ENCODE measurements around the gene SLC5A3. TPM values are rescaled to one million over a fixed set of nuclear protein-coding genes. Genes with fewer than 3 reads are reported as not detected.

Gene SLC5A3
- total RNA-seq, 2 experiments from 2014 or later = 21.1 to 21.9 TPM

GRCh38 chr21:34100790-34101189 is 27.4 kb downstream of the SLC5A3 start:
- no peaks in the 10 kb centered on the region for H3K27me3 Mint-ChIP-seq
- no peak for DNase-seq
- no peak for ATAC-seq
- peaks cover 83% of the 10 kb centered on the region for H3K4me1 Mint-ChIP-seq (ENCODE audit: low read depth)
- intact Hi-C loops (cut with micrococcal nuclease) = no loop called here
- ChIA-PET CTCF (interaction anchor here (0.9 to 2.6 kb wide), 5 partner anchors 9 to 247 kb away, joined by 3 to 16 read pairs (median 5); no protein-coding TSS in a partner anchor), POLR2A (interaction anchor here (1.0 to 1.5 kb wide), 2 partner anchors 27 to 30 kb away, joined by 3 to 4 read pairs; partner anchors contain the start of genes MRPS6 and SLC5A3)
- peaks cover 86% of the 10 kb centered on the region for H3K36me3 Mint-ChIP-seq (ENCODE audit: low read depth)
- no peak overlapping the region for H3K4me3 Mint-ChIP-seq
- no peaks in the 10 kb centered on the region for H3K9me3 Mint-ChIP-seq
- no peak overlapping the region for H3K27ac Mint-ChIP-seq
- TF ChIP-seq, protein P1, sequence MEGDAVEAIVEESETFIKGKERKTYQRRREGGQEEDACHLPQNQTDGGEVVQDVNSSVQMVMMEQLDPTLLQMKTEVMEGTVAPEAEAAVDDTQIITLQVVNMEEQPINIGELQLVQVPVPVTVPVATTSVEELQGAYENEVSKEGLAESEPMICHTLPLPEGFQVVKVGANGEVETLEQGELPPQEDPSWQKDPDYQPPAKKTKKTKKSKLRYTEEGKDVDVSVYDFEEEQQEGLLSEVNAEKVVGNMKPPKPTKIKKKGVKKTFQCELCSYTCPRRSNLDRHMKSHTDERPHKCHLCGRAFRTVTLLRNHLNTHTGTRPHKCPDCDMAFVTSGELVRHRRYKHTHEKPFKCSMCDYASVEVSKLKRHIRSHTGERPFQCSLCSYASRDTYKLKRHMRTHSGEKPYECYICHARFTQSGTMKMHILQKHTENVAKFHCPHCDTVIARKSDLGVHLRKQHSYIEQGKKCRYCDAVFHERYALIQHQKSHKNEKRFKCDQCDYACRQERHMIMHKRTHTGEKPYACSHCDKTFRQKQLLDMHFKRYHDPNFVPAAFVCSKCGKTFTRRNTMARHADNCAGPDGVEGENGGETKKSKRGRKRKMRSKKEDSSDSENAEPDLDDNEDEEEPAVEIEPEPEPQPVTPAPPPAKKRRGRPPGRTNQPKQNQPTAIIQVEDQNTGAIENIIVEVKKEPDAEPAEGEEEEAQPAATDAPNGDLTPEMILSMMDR (IDR thresholded peaks at IDR 0.05) = no peak

DNA sequence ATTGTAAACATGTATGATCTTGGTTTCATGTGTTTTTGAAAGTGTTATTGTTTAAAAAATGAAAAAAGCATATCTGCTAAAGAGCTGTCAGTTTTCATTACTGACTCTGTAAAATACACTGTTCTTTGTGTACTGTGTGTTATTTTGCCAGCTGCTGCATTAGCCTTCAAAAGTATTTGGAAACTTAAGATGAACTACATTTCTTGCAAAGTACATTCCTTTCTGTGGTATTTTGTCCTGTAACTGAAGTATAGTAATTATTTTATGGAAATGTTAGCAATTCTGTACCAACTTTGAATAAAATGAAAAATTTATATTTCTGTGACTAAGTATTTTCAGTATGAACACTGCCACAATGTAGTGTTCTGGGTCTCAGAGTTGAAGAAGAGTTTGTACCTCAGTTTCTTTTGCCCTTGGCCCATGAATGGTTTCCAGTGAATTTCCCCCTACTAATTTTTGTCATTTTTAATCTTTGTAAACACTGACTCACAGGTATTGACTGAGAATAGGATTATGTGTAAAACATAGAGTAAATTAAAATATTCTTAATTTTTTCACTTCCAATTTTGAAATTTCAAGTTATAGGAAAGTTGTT is 32.7 kb downstream of the SLC5A3 start:
- Mint-ChIP-seq H3K4me1 (ENCODE audit: low read depth) (peaks cover 70% of the 10 kb centered on the region), H3K36me3 (ENCODE audit: low read depth) (peaks cover 67% of the 10 kb centered on the region), H3K9me3 (no peaks in the 10 kb centered on the region), H3K27ac (no peak overlapping the region), H3K4me3 (no peak overlapping the region), H3K27me3 (no peaks in the 10 kb centered on the region)
- intact Hi-C loops (cut with micrococcal nuclease) = no loop called here
- TF ChIP-seq, protein P1 (IDR thresholded peaks at IDR 0.05) = no peak
- ChIA-PET POLR2A (interaction anchor here (0.6 kb wide), 1 partner anchor 23 kb away, joined by 3 read pairs; no protein-coding TSS in a partner anchor), CTCF (interaction anchor here (1.4 kb wide), 1 partner anchor 12 kb away, joined by 4 read pairs; no protein-coding TSS in a partner anchor)
- no peak for DNase-seq
- no peak for ATAC-seq

GRCh38 chr21:34107606-34108005 is 34.2 kb downstream of the SLC5A3 start:
- Mint-ChIP-seq H3K4me3 (no peak overlapping the region), H3K27ac (no peak overlapping the region), H3K27me3 (no peaks in the 10 kb centered on the region), H3K4me1 (ENCODE audit: low read depth) (peaks cover 71% of the 10 kb centered on the region), H3K9me3 (no peaks in the 10 kb centered on the region), H3K36me3 (ENCODE audit: low read depth) (peaks cover 66% of the 10 kb centered on the region)
- TF ChIP-seq, protein P1 (IDR thresholded peaks at IDR 0.05) = no peak
- CTCF ChIA-PET = interaction anchor here (0.8 to 1.6 kb wide), 4 partner anchors 8 to 183 kb away, joined by 3 to 5 read pairs (median 4); no protein-coding TSS in a partner anchor
- POLR2A ChIA-PET = interaction anchor here (0.8 kb wide), 1 partner anchor 23 kb away, joined by 3 read pairs; no protein-coding TSS in a partner anchor
- ATAC-seq (no peak), DNase-seq (no peak)
- intact Hi-C loops (cut with micrococcal nuclease) = no loop called here

- peaks cover 70% of the 10 kb centered on the region for H3K4me1 Mint-ChIP-seq (ENCODE audit: low read depth)
- no peak for DNase-seq
- H3K9me3 Mint-ChIP-seq = no peaks in the 10 kb centered on the region
- TF ChIP-seq, protein P1 (IDR thresholded peaks at IDR 0.05) = no peak
- no peaks in the 10 kb centered on the region for H3K27me3 Mint-ChIP-seq
- POLR2A ChIA-PET = interaction anchor here (0.6 kb wide), 1 partner anchor 738 kb away, joined by 3 read pairs; no protein-coding TSS in a partner anchor
- intact Hi-C loops (cut with micrococcal nuclease) = no loop called here
- CTCF ChIA-PET = interaction anchor here (1.0 to 1.6 kb wide), 7 partner anchors 9 to 186 kb away, joined by 3 to 6 read pairs (median 3); no protein-coding TSS in a partner anchor
- H3K36me3 Mint-ChIP-seq (ENCODE audit: low read depth) = peaks cover 59% of the 10 kb centered on the region
- no peak for ATAC-seq
- H3K27ac Mint-ChIP-seq = no peak overlapping the region
- H3K4me3 Mint-ChIP-seq = no peak overlapping the region
Measured at GRCh38 chr21:34109075-34109474, 35.7 kb downstream of the SLC5A3 start.

- Mint-ChIP-seq H3K36me3 (ENCODE audit: low read depth) (peaks cover 62% of the 10 kb centered on the region), H3K9me3 (no peaks in the 10 kb centered on the region), H3K4me1 (ENCODE audit: low read depth) (peaks cover 64% of the 10 kb centered on the region), H3K27me3 (no peaks in the 10 kb centered on the region), H3K27ac (no peak overlapping the region), H3K4me3 (no peak overlapping the region)
- ChIA-PET POLR2A (interaction anchor here (1.0 kb wide), 1 partner anchor 35 kb away, joined by 3 read pairs; no protein-coding TSS in a partner anchor), CTCF (interaction anchor here (1.0 to 1.3 kb wide), 2 partner anchors 18 to 187 kb away, joined by 3 read pairs; no protein-coding TSS in a partner anchor)
- no peak for DNase-seq
- TF ChIP-seq, protein P1 (IDR thresholded peaks at IDR 0.05) = no peak
- ATAC-seq = no peak
- intact Hi-C loops (cut with micrococcal nuclease) = no loop called here
Measured at GRCh38 chr21:34110594-34111202, 37.3 kb downstream of the SLC5A3 start.

Measured in activated CD8-positive, alpha-beta T cell treated with anti-CD3 and anti-CD28 coated beads for 36 hours (primary cell).